ENCODE data around the gene CIC. TPM values are rescaled to one million over a fixed set of nuclear protein-coding genes. Genes with fewer than 3 reads are reported as not detected.

The CIC gene
- polyA plus RNA-seq, 3 donors = 0.62 to 42.2 (median 0.87) TPM

- Histone ChIP-seq H3K9me3 (replicated peaks in 1 of 2; ENCODE audit: control insufficient read depth in 1 of 2, insufficient read depth in 1 of 2, low read length in 2 of 2) (no peaks in the 10 kb centered on the region), H3K27ac (ENCODE audit: low read depth in 1 of 2, low read length in 2 of 2) (peak overlapping the region in 1 of 2 donors; percentile 21), H4K20me1 (ENCODE audit: insufficient read depth, low read length) (peaks cover 70% of the 10 kb centered on the region), H3K4me3 (replicated peaks in 1 of 3; ENCODE audit: low read depth in 2 of 3, low read length in 3 of 3) (no peak overlapping the region), H3K4me1 (ENCODE audit: control insufficient read depth in 1 of 2, insufficient read depth in 2 of 2, low read length in 2 of 2) (peaks cover 33 to 40% of the 10 kb centered on the region in 2 donors), H3K4me2 (replicated peaks; ENCODE audit: extremely low read depth, low read length, poor library complexity, severe bottlenecking) (peak overlapping the region; percentile 2), H3K27me3 (ENCODE audit: control insufficient read depth in 2 of 2, insufficient read depth in 2 of 2, low read length in 2 of 2) (no peaks in the 10 kb centered on the region), H2AFZ (ENCODE audit: insufficient read depth, low read depth, low read length, poor library complexity, severe bottlenecking) (no peak overlapping the region), H3K36me3 (replicated peaks in 1 of 2; ENCODE audit: control insufficient read depth in 1 of 2, insufficient read depth in 2 of 2, low read length in 2 of 2) (peaks cover 38 to 45% of the 10 kb centered on the region in 2 donors), H3K9ac (ENCODE audit: insufficient read depth, low read length, poor library complexity, severe bottlenecking) (no peak overlapping the region), H3K79me2 (ENCODE audit: insufficient read depth, low read length) (peaks cover 64% of the 10 kb centered on the region)
- Mint-ChIP-seq H3K27ac (peak overlapping the region in 5 of 7 donors; percentile 12 to 79 (median 61)), H3K27me3 (ENCODE audit: low read depth in 3 of 3) (no peaks in the 10 kb centered on the region), H3K4me3 (no peak overlapping the region), H3K36me3 (peaks cover 36 to 52% of the 10 kb centered on the region in 2 donors), H3K4me1 (peaks cover 42% of the 10 kb centered on the region), H3K9me3 (no peaks in the 10 kb centered on the region)
- intact Hi-C loops (cut with micrococcal nuclease) = loop anchor here (5.0 to 10.0 kb wide), 5 partner anchors 43 to 135 kb away; partner anchors contain the start of gene POU2F2 (in 1 of the 2)
- 100% methylated on average over 6 of the region's 10 CpGs for WGBS (ENCODE audit: insufficient coverage)
- no peak for DNase-seq
- TF ChIP-seq CTCF (IDR thresholded peaks at IDR 0.05) = no peak
Observed at GRCh38 chr19:42239544-42240220, 29.4 kb upstream of the CIC start.

- peak overlapping the region; percentile 88 for H3K9ac ChIP-seq (ENCODE audit: insufficient read depth, low read length, poor library complexity, severe bottlenecking)
- H3K36me3 ChIP-seq (replicated peaks in 1 of 2; ENCODE audit: control insufficient read depth in 1 of 2, insufficient read depth in 2 of 2, low read length in 2 of 2) = peaks cover 22 to 29% of the 10 kb centered on the region in 2 donors
- H3K4me3 ChIP-seq (replicated peaks in 1 of 3; ENCODE audit: low read depth in 2 of 3, low read length in 3 of 3) = peak overlapping the region; percentile 56 to 96 (median 85)
- WGBS (ENCODE audit: insufficient coverage) = 100% methylated on average over 3 of the region's 3 CpGs
- DNase-seq = no peak
- H3K9me3 Mint-ChIP-seq = no peaks in the 10 kb centered on the region
- H3K4me1 ChIP-seq (ENCODE audit: control insufficient read depth in 1 of 2, insufficient read depth in 2 of 2, low read length in 2 of 2) = peaks cover 37 to 45% of the 10 kb centered on the region in 2 donors
- peaks cover 0 to 3% (median 2%) of the 10 kb centered on the region in 3 donors for H3K27me3 Mint-ChIP-seq (ENCODE audit: low read depth in 3 of 3)
- H3K4me1 Mint-ChIP-seq = peaks cover 52% of the 10 kb centered on the region
- H3K9me3 ChIP-seq (replicated peaks in 1 of 2; ENCODE audit: control insufficient read depth in 1 of 2, insufficient read depth in 1 of 2, low read length in 2 of 2) = no peaks in the 10 kb centered on the region
- peaks cover 54% of the 10 kb centered on the region for H4K20me1 ChIP-seq (ENCODE audit: insufficient read depth, low read length)
- intact Hi-C loops (cut with micrococcal nuclease) = loop anchor here (5.0 to 10.0 kb wide), 4 partner anchors 41 to 134 kb away; partner anchors contain the start of gene POU2F2 (in 1 of the 2)
- H2AFZ ChIP-seq (ENCODE audit: insufficient read depth, low read depth, low read length, poor library complexity, severe bottlenecking) = peak overlapping the region; percentile 76
- H3K27ac Mint-ChIP-seq = peak overlapping the region in 4 of 7 donors; percentile 20 to 93 (median 87)
- peaks cover 63% of the 10 kb centered on the region for H3K79me2 ChIP-seq (ENCODE audit: insufficient read depth, low read length)
- H3K36me3 Mint-ChIP-seq = peaks cover 23 to 36% of the 10 kb centered on the region in 2 donors
- H3K4me3 Mint-ChIP-seq = peak overlapping the region; percentile 88 to 95
- peak overlapping the region; percentile 90 for H3K4me2 ChIP-seq (replicated peaks; ENCODE audit: extremely low read depth, low read length, poor library complexity, severe bottlenecking)
- no peak for TF ChIP-seq CTCF (IDR thresholded peaks at IDR 0.05)
- H3K27me3 ChIP-seq (ENCODE audit: control insufficient read depth in 2 of 2, insufficient read depth in 2 of 2, low read length in 2 of 2) = no peaks in the 10 kb centered on the region
- peak overlapping the region in 1 of 2 donors; percentile 81 for H3K27ac ChIP-seq (ENCODE audit: low read depth in 1 of 2, low read length in 2 of 2)
Observed at GRCh38 chr19:42241279-42241678, 27.8 kb upstream of the CIC start.

All from CD14-positive monocyte (primary cell).